Erythroblast (primary cell): ENCODE data around the gene CATSPER2.
"Not testable (repeated sequence)": the region's sequence is repeated elsewhere in the genome, so short reads cannot be mapped to it uniquely, and the experiment has no call there.

Experiments
- GATA1 ChIP-seq: IDR thresholded peaks from 2 replicates; pipeline ENCODE4 v1.6.1; 2011; ENCODE audit warnings: low read depth, mild to moderate bottlenecking, control low read depth, low read length, moderate library complexity
- POLR2A ChIP-seq: IDR thresholded peaks from 2 replicates; pipeline ENCODE4 v1.6.1; 2011; ENCODE audit warnings: mild to moderate bottlenecking, low read length

DNA sequence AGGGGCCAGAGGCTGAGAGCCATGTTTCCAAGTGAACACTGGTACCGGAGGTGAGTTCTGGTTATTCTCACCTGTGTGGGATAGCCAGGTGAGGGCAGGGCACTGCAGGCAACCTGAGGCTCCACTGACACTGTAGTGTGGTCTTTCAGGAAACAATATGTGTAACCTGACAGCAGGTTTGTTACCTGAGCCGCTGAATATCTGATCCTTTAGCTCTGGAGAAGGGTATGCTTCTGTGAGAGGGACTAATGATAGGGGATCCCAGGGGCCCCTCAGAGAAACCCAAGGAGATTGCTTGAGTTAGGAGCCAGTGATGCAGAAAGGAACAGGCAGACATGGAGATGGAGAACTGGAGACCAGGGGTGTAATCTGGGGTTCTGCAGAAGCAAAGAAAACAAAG lies 29.9 kb downstream of the CATSPER2 start, which contains the start of gene STRC:
- not testable (repeated sequence) for TF ChIP-seq POLR2A, GATA1
